Smooth muscle cell (in vitro differentiated cells): Measurements from ENCODE around the gene PAK6. TPM values are rescaled to one million over a fixed set of nuclear protein-coding genes. Genes with fewer than 3 reads are reported as not detected.
A peak's percentile ranks its signal among the peaks of the same experiment; 100 is the strongest.

Source experiments
- DNase-seq: peaks from one replicate; lab custom pipeline; 2025; ENCODE audit not compliant: unreplicated experiment; lab: John Stamatoyannopoulos, UW
- H2AFZ ChIP-seq: fragments of 200-600 bp; sonication (generic); 2 replicates; pipeline ENCODE4 v1.6.0; 2016; ENCODE audit warnings: antibody characterized with exemption, low read depth, mild to moderate bottlenecking
- H3F3A ChIP-seq: fragments of 200-600 bp; sonication (generic); 2 replicates; pipeline ENCODE4 v1.6.0; 2017; ENCODE audit warnings: antibody characterized with exemption, low read depth
- H3K27ac ChIP-seq: fragments of 200-600 bp; sonication (generic); 2 replicates; pipeline ENCODE4 v1.5.1; 2016; ENCODE audit warnings: low read depth, mild to moderate bottlenecking
- H3K27me3 ChIP-seq: fragments of 200-600 bp; sonication (generic); 2 replicates; pipeline ENCODE4 v1.6.1; 2016; ENCODE audit warnings: low read depth, mild to moderate bottlenecking
- H3K36me3 ChIP-seq: fragments of 200-600 bp; sonication (generic); 2 replicates; pipeline ENCODE4 v1.5.1; 2016; ENCODE audit warnings: low read depth
- H3K4me1 ChIP-seq: fragments of 200-600 bp; sonication (generic); 2 replicates; pipeline ENCODE4 v1.5.1; 2016; ENCODE audit warnings: low read depth
- H3K4me2 ChIP-seq: fragments of 200-600 bp; sonication (generic); 2 replicates; pipeline ENCODE4 v1.6.0; 2016; ENCODE audit warnings: mild to moderate bottlenecking
- H3K4me3 ChIP-seq: fragments of 200-600 bp; sonication (generic); 2 replicates; pipeline ENCODE4 v1.5.1; 2016; ENCODE audit warnings: mild to moderate bottlenecking
- H3K79me2 ChIP-seq: fragments of 200-600 bp; sonication (generic); 2 replicates; pipeline ENCODE4 v1.6.0; 2016; ENCODE audit warnings: low read depth, mild to moderate bottlenecking
- H3K9ac ChIP-seq: fragments of 200-600 bp; sonication (generic); 2 replicates; pipeline ENCODE4 v1.6.0; 2016; ENCODE audit warnings: low read depth
- H3K9me3 ChIP-seq: fragments of 200-600 bp; sonication (generic); replicated peaks from 2 replicates; pipeline ENCODE4 v1.5.1; 2016; ENCODE audit warnings: low read depth
- H4K20me1 ChIP-seq: fragments of 200-600 bp; sonication (generic); 2 replicates; pipeline ENCODE4 v1.6.0; 2016; ENCODE audit warnings: low read depth
- CTCF ChIP-seq: fragments of 200-600 bp; sonication (generic); IDR thresholded peaks from 2 replicates; pipeline ENCODE4 v1.5.1; 2017; ENCODE audit warnings: borderline replicate concordance, mild to moderate bottlenecking, antibody characterized with exemption; ENCODE audit not compliant: insufficient read depth, poor library complexity, severe bottlenecking
- WGBS: methylation state at CpG from one replicate; pipeline ENCODE4 v1.1.7; 2016; ENCODE audit warnings: low lambda C conversion rate; 5-methylcytosine and 5-hydroxymethylcytosine counted together
- polyA plus RNA-seq: library from polyadenylated mRNA; unstranded; fragments of >200 nt; fragmentation: Nextera tagmentation; extraction: Ambion mirVana; gene quantifications from 2 replicates; pipeline ENCODE4 v1.2.1, GENCODE V29; 2016
- total RNA-seq: library from RNA; depleted of rRNA; stranded (reverse); fragments of >200 nt; gene quantifications from 2 replicates; pipeline ENCODE4 v1.2.3, GENCODE V29; 2014

Gene PAK6
- total and polyA plus RNA-seq, 2 experiments from 2014 or later = 0.29 to 1.6 TPM

- Histone ChIP-seq H3K4me1 (no peaks in the 10 kb centered on the region), H4K20me1 (no peaks in the 10 kb centered on the region), H3K36me3 (no peaks in the 10 kb centered on the region), H3K4me3 (no peak overlapping the region), H3K27ac (no peak overlapping the region), H3K9me3 (no peaks in the 10 kb centered on the region), H3K9ac (no peak overlapping the region), H3K79me2 (no peaks in the 10 kb centered on the region), H3K27me3 (no peaks in the 10 kb centered on the region), H3F3A (no peaks in the 10 kb centered on the region), H2AFZ (no peak overlapping the region), H3K4me2 (no peak overlapping the region)
- no peak for TF ChIP-seq CTCF
- no peak for DNase-seq
- 81% methylated on average over 1 of the region's 1 CpG for WGBS
Observed at GRCh38 chr15:40229956-40230355, 8.9 kb upstream of the PAK6 start.

GRCh38 chr15:40232625-40233070 lies 6.2 kb upstream of the PAK6 start:
- Histone ChIP-seq H4K20me1 (no peaks in the 10 kb centered on the region), H3K79me2 (no peaks in the 10 kb centered on the region), H3K9me3 (no peaks in the 10 kb centered on the region), H3K9ac (no peak overlapping the region), H3K4me3 (no peak overlapping the region), H3K27me3 (peaks cover 8% of the 10 kb centered on the region), H3K4me1 (no peaks in the 10 kb centered on the region), H3K36me3 (no peaks in the 10 kb centered on the region), H3K27ac (no peak overlapping the region), H2AFZ (no peak overlapping the region), H3K4me2 (no peak overlapping the region), H3F3A (no peaks in the 10 kb centered on the region)
- TF ChIP-seq CTCF = no peak
- DNase-seq = no peak
- 83% methylated on average over 7 of the region's 7 CpGs for WGBS

GRCh38 chr15:40233727-40234577 lies 4.9 kb upstream of the PAK6 start:
- no peak overlapping the region for H3K4me2 ChIP-seq
- H4K20me1 ChIP-seq = no peaks in the 10 kb centered on the region
- H3F3A ChIP-seq = no peaks in the 10 kb centered on the region
- WGBS = 85% methylated on average over 11 of the region's 11 CpGs
- H3K4me3 ChIP-seq = no peak overlapping the region
- DNase-seq = no peak
- H3K9me3 ChIP-seq = no peaks in the 10 kb centered on the region
- H3K9ac ChIP-seq = no peak overlapping the region
- H3K27ac ChIP-seq = no peak overlapping the region
- peaks cover 5% of the 10 kb centered on the region for H3K4me1 ChIP-seq
- peaks cover 19% of the 10 kb centered on the region for H3K27me3 ChIP-seq
- H3K36me3 ChIP-seq = no peaks in the 10 kb centered on the region
- TF ChIP-seq CTCF = no peak
- H2AFZ ChIP-seq = no peak overlapping the region
- no peaks in the 10 kb centered on the region for H3K79me2 ChIP-seq

- DNase-seq = no peak
- Histone ChIP-seq H2AFZ (no peak overlapping the region), H3K79me2 (no peaks in the 10 kb centered on the region), H3K4me3 (no peak overlapping the region), H3K9ac (no peak overlapping the region), H3K27me3 (peaks cover 19% of the 10 kb centered on the region), H3K9me3 (no peaks in the 10 kb centered on the region), H4K20me1 (no peaks in the 10 kb centered on the region), H3K27ac (peak overlapping the region; percentile 13), H3K36me3 (no peaks in the 10 kb centered on the region), H3K4me2 (no peak overlapping the region), H3K4me1 (peaks cover 5% of the 10 kb centered on the region), H3F3A (no peaks in the 10 kb centered on the region)
- WGBS = 51% methylated on average over 4 of the region's 4 CpGs
- no peak for TF ChIP-seq CTCF
Observed at GRCh38 chr15:40234783-40235182, 4.1 kb upstream of the PAK6 start.
